Neural cell (in vitro differentiated cells): ENCODE results near the gene RRP1. TPM values are rescaled to one million over a fixed set of nuclear protein-coding genes. Genes with fewer than 3 reads are reported as not detected.

Experiments
- H2AFZ ChIP-seq: fragments of 200-600, 300-800 bp; sonication (generic), shearing (Covaris generic); 2 replicates; pipeline ENCODE4 v1.6.0; 2014; ENCODE audit warnings: low read depth, mild to moderate bottlenecking, antibody characterized with exemption, low read length, moderate library complexity
- H3F3A ChIP-seq: fragments of 200-600 bp; shearing (Covaris generic); 2 replicates; pipeline ENCODE4 v1.6.1; 2016; ENCODE audit warnings: mild to moderate bottlenecking, moderate library complexity, mixed read lengths, antibody characterized with exemption, low read length; ENCODE audit not compliant: insufficient read depth, poor library complexity, severe bottlenecking
- H3K27ac ChIP-seq: fragments of 200-600, 300-800 bp; sonication (generic), shearing (Covaris generic); 2 replicates; pipeline ENCODE4 v1.5.1; 2014; ENCODE audit warnings: mild to moderate bottlenecking, low read length, moderate library complexity
- H3K27me3 ChIP-seq: fragments of 300-800, 200-600 bp; sonication (generic), shearing (Covaris generic); 2 replicates; pipeline ENCODE4 v1.6.0; 2014; ENCODE audit warnings: mild to moderate bottlenecking, low read depth, low read length, moderate library complexity; ENCODE audit not compliant: insufficient read depth
- H3K36me3 ChIP-seq: fragments of 300-800, 200-600 bp; sonication (generic), shearing (Covaris generic); 2 replicates; pipeline ENCODE4 v1.5.1; 2014; ENCODE audit warnings: mild to moderate bottlenecking, antibody characterized with exemption, low read length, moderate library complexity; ENCODE audit not compliant: insufficient read depth
- H3K4me2 ChIP-seq: fragments of 300-800, 200-600 bp; sonication (generic), shearing (Covaris generic); 2 replicates; pipeline ENCODE4 v1.6.0; 2014; ENCODE audit warnings: mild to moderate bottlenecking, low read length
- H3K4me3 ChIP-seq: fragments of 300-800, 200-600 bp; sonication (generic), shearing (Covaris generic); 2 replicates; pipeline ENCODE4 v1.5.1; 2014; ENCODE audit warnings: mild to moderate bottlenecking, low read length, moderate library complexity
- H3K79me2 ChIP-seq: fragments of 200-600 bp; shearing (Covaris generic); replicated peaks from 2 replicates; pipeline ENCODE4 v1.6.0; 2014; ENCODE audit warnings: mild to moderate bottlenecking, low read length, moderate library complexity; ENCODE audit not compliant: insufficient read depth
- H3K9ac ChIP-seq: fragments of 300-800, 200-600 bp; sonication (generic), shearing (Covaris generic); 2 replicates; pipeline ENCODE4 v1.6.1; 2016; ENCODE audit warnings: mild to moderate bottlenecking, low read length, mixed read lengths
- H3K9me2 ChIP-seq: fragments of 200-600 bp; shearing (Covaris generic); 2 replicates; pipeline ENCODE4 v1.6.1; 2016; ENCODE audit warnings: mild to moderate bottlenecking, low read length, mixed read lengths; ENCODE audit not compliant: insufficient read depth
- H3K9me3 ChIP-seq: fragments of 200-600, 300-800 bp; sonication (generic), shearing (Covaris generic); 2 replicates; pipeline ENCODE4 v1.6.1; 2016; ENCODE audit warnings: mild to moderate bottlenecking, mixed run types, low read length, moderate library complexity, mixed read lengths
- H4K20me1 ChIP-seq: fragments of 200-600 bp; shearing (Covaris generic); 2 replicates; pipeline ENCODE4 v1.6.1; 2016; ENCODE audit warnings: mild to moderate bottlenecking, mixed run types; ENCODE audit not compliant: insufficient read depth
- EP300 ChIP-seq: fragments of 450-650 bp; conservative IDR thresholded peaks from 2 replicates; pipeline ENCODE4 v1.6.1; 2014; ENCODE audit warnings: antibody characterized with exemption, mild to moderate bottlenecking, moderate library complexity; ENCODE audit not compliant: poor library complexity, severe bottlenecking
- EZH2 ChIP-seq: fragments of 200-600, 300-800 bp; shearing (Covaris generic), sonication (generic); IDR thresholded peaks from 2 replicates; pipeline ENCODE4 v1.6.1; 2014; ENCODE audit warnings: antibody characterized with exemption, low read length, borderline replicate concordance, mild to moderate bottlenecking; ENCODE audit not compliant: insufficient read depth, poor library complexity, severe bottlenecking
- MXI1 ChIP-seq: fragments of 450-650 bp; conservative IDR thresholded peaks from 2 replicates; pipeline ENCODE4 v1.6.1; 2014; ENCODE audit warnings: antibody characterized with exemption, mild to moderate bottlenecking; ENCODE audit not compliant: poor library complexity, severe bottlenecking
- POLR2AphosphoS5 ChIP-seq: IDR thresholded peaks from 2 replicates; pipeline ENCODE4 v1.6.1; 2012
- RAD21 ChIP-seq: fragments of 450-650 bp; conservative IDR thresholded peaks from 2 replicates; pipeline ENCODE4 v1.6.1; 2014; ENCODE audit warnings: antibody characterized with exemption, mild to moderate bottlenecking, moderate library complexity
- SMC3 ChIP-seq: fragments of 450-650 bp; conservative IDR thresholded peaks from 2 replicates; pipeline ENCODE4 v1.6.1; 2014; ENCODE audit warnings: antibody characterized with exemption, mild to moderate bottlenecking, moderate library complexity; ENCODE audit not compliant: poor library complexity
- TAF1 ChIP-seq: IDR thresholded peaks from 2 replicates; pipeline ENCODE4 v1.6.1; 2012; ENCODE audit warnings: low read depth
- polyA plus RNA-seq: library from polyadenylated mRNA; depleted of rRNA; stranded (reverse); fragments of >200 nt; gene quantifications from 2 replicates; pipeline ENCODE4 v1.2.3, GENCODE V29; 2014
- TF ChIP-seq, protein P1 (sequence below): fragments of 450-650 bp; IDR thresholded peaks from 2 replicates; pipeline ENCODE4 v1.5.1; 2014; ENCODE audit warnings: antibody characterized with exemption, mild to moderate bottlenecking, moderate library complexity; ENCODE audit not compliant: poor library complexity, severe bottlenecking
- TF ChIP-seq, protein P2 (sequence below): IDR thresholded peaks from 2 replicates; pipeline ENCODE4 v1.6.1; 2012; ENCODE audit warnings: borderline replicate concordance

Gene RRP1
- polyA plus RNA-seq, 1 donor from 2014 or later = 35.8 TPM

DNA sequence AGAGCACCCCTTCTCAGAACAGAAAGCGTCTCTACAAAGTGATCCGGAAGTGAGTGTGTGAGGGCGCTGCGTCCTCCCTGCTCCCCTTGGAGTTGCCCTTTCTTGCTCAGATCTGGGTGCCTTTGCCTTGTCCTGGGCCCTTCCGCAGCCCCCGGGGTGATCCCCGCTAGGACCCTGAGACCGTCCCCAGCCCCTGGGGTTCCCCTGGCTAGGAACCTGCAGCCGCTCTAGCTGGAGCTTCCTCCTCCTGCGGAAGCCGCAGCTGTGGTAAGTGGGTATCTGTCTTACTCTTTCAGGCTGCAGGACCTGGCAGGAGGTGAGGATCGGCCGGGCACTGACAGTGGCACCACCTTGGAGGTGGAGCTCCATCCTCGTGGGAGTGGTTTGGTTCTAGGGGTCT lies 11.2 kb downstream of the RRP1 start:
- Histone ChIP-seq H3K27ac (no peak overlapping the region), H3K4me3 (no peak overlapping the region), H3K9me3 (no peaks in the 10 kb centered on the region), H3K4me2 (no peak overlapping the region), H3K9ac (no peak overlapping the region), H4K20me1 (no peaks in the 10 kb centered on the region), H3K79me2 (no peaks in the 10 kb centered on the region), H3F3A (no peaks in the 10 kb centered on the region), H2AFZ (no peak overlapping the region), H3K9me2 (no peaks in the 10 kb centered on the region), H3K27me3 (no peaks in the 10 kb centered on the region), H3K36me3 (no peaks in the 10 kb centered on the region)
- TF ChIP-seq POLR2AphosphoS5 (no peak), MXI1 (no peak), EP300 (no peak), EZH2 (no peak), SMC3 (no peak), TAF1 (no peak), RAD21 (no peak)
- TF ChIP-seq, protein P1, sequence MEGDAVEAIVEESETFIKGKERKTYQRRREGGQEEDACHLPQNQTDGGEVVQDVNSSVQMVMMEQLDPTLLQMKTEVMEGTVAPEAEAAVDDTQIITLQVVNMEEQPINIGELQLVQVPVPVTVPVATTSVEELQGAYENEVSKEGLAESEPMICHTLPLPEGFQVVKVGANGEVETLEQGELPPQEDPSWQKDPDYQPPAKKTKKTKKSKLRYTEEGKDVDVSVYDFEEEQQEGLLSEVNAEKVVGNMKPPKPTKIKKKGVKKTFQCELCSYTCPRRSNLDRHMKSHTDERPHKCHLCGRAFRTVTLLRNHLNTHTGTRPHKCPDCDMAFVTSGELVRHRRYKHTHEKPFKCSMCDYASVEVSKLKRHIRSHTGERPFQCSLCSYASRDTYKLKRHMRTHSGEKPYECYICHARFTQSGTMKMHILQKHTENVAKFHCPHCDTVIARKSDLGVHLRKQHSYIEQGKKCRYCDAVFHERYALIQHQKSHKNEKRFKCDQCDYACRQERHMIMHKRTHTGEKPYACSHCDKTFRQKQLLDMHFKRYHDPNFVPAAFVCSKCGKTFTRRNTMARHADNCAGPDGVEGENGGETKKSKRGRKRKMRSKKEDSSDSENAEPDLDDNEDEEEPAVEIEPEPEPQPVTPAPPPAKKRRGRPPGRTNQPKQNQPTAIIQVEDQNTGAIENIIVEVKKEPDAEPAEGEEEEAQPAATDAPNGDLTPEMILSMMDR = no peak
- TF ChIP-seq, protein P2, sequence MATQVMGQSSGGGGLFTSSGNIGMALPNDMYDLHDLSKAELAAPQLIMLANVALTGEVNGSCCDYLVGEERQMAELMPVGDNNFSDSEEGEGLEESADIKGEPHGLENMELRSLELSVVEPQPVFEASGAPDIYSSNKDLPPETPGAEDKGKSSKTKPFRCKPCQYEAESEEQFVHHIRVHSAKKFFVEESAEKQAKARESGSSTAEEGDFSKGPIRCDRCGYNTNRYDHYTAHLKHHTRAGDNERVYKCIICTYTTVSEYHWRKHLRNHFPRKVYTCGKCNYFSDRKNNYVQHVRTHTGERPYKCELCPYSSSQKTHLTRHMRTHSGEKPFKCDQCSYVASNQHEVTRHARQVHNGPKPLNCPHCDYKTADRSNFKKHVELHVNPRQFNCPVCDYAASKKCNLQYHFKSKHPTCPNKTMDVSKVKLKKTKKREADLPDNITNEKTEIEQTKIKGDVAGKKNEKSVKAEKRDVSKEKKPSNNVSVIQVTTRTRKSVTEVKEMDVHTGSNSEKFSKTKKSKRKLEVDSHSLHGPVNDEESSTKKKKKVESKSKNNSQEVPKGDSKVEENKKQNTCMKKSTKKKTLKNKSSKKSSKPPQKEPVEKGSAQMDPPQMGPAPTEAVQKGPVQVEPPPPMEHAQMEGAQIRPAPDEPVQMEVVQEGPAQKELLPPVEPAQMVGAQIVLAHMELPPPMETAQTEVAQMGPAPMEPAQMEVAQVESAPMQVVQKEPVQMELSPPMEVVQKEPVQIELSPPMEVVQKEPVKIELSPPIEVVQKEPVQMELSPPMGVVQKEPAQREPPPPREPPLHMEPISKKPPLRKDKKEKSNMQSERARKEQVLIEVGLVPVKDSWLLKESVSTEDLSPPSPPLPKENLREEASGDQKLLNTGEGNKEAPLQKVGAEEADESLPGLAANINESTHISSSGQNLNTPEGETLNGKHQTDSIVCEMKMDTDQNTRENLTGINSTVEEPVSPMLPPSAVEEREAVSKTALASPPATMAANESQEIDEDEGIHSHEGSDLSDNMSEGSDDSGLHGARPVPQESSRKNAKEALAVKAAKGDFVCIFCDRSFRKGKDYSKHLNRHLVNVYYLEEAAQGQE = no peak

DNA sequence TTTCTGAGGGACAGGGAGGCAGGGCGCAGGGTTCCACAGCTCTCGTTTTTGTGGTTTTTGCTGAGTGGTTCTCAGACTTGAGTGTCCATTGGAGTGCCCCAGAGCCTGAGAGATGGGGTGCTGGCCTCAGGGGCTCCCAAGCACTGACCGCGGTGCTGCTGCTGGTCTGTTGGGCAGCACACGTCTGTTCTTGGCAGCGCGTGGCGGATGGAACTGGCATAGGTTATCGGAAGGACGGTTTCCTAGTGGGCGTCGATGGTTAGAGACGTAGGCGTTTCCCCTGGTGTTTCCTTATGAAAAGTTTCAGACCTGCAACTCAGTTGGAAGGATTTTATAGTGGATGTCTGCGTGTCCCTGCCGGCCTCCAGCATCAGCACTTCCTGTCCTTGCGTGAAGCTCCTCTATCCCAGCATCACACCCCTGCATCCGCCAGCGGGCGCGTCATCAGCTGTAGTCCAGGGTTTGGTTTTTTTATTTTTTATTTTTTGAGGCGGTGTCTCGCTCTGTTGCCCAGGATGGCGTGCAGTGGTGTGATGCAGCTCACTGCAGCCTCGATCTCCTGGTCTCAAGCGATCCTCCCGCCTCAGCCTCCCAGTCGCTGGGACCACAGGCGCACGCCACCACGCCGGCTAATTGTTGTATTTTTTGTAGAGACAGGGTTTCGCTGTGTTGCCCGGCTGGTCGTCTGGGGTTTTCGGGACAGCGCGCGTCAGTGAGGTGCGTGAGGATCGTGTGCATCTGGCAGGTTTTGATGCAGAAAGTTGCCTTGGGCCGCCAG lies 11.8 kb downstream of the RRP1 start:
- Histone ChIP-seq H4K20me1 (no peaks in the 10 kb centered on the region), H3K27ac (no peak overlapping the region), H3K9me2 (no peaks in the 10 kb centered on the region), H3K27me3 (no peaks in the 10 kb centered on the region), H3F3A (no peaks in the 10 kb centered on the region), H3K79me2 (no peaks in the 10 kb centered on the region), H2AFZ (no peak overlapping the region), H3K4me3 (no peak overlapping the region), H3K36me3 (no peaks in the 10 kb centered on the region), H3K4me2 (no peak overlapping the region), H3K9me3 (no peaks in the 10 kb centered on the region), H3K9ac (no peak overlapping the region)
- TF ChIP-seq MXI1 (no peak), EZH2 (no peak), TAF1 (no peak), SMC3 (no peak), EP300 (no peak), RAD21 (no peak), POLR2AphosphoS5 (no peak)
- TF ChIP-seq, protein P1 = no peak
- TF ChIP-seq, protein P2 = no peak
